SK-N-SH treated with all-trans-retinoic acid at 6 μM for 48 hours (cell line): ENCODE results near the gene AK1.
A peak's percentile ranks its signal among the peaks of the same experiment; 100 is the strongest.

ENCODE experiments used
- ATAC-seq: fragments of 200-7000 bp; cut with Tn5 transposase; 3 replicates; pipeline ENCODE4 v1.9.1; 2020; ENCODE audit warnings: mild to moderate bottlenecking, moderate library complexity
- BACH2 ChIP-seq: fragments of 250-450 bp; sonication (Bioruptor Pico); IDR thresholded peaks from 2 replicates; pipeline ENCODE4 v1.9.0; 2021; ENCODE audit warnings: mild to moderate bottlenecking, borderline replicate concordance
- CREB5 ChIP-seq: fragments of 250-450 bp; sonication (Bioruptor Pico); IDR thresholded peaks from 2 replicates; pipeline ENCODE4 v1.5.1; 2020; ENCODE audit warnings: low read depth, mild to moderate bottlenecking, moderate library complexity
- ESRRG ChIP-seq: fragments of 250-450 bp; sonication (Bioruptor Pico); IDR thresholded peaks from 2 replicates; pipeline ENCODE4 v1.6.1; 2021; ENCODE audit warnings: mild to moderate bottlenecking
- GLIS3 ChIP-seq: fragments of 250-450 bp; sonication (Bioruptor Pico); IDR thresholded peaks from 2 replicates; pipeline ENCODE4 v1.5.0; 2020; ENCODE audit warnings: mild to moderate bottlenecking, moderate library complexity
- ISL1 ChIP-seq: fragments of 250-450 bp; sonication (Bioruptor Pico); IDR thresholded peaks from 2 replicates; pipeline ENCODE4 v2.1.2; 2022; ENCODE audit warnings: mild to moderate bottlenecking, moderate library complexity
- OSR1 ChIP-seq: fragments of 250-450 bp; sonication (Bioruptor Pico); IDR thresholded peaks from 2 replicates; pipeline ENCODE4 v1.8.0; 2022; ENCODE audit warnings: moderate library complexity, mild to moderate bottlenecking, inconsistent platforms
- PPARA ChIP-seq: fragments of 250-450 bp; sonication (Bioruptor Pico); IDR thresholded peaks from 2 replicates; pipeline ENCODE4 v1.5.0; 2020; ENCODE audit warnings: mild to moderate bottlenecking, borderline replicate concordance
- RARB ChIP-seq: fragments of 250-450 bp; sonication (Bioruptor Pico); IDR thresholded peaks from 2 replicates; pipeline ENCODE4 v1.8.0; 2021; ENCODE audit warnings: mild to moderate bottlenecking, moderate library complexity
- SNAI2 ChIP-seq: fragments of 250-450 bp; sonication (Bioruptor Pico); IDR thresholded peaks from 2 replicates; pipeline ENCODE4 v1.5.0; 2020; ENCODE audit warnings: mild to moderate bottlenecking, moderate library complexity
- TCF4 ChIP-seq: fragments of 250-450 bp; sonication (Bioruptor Pico); IDR thresholded peaks from 2 replicates; pipeline ENCODE4 v1.8.0; 2021; ENCODE audit warnings: mild to moderate bottlenecking, moderate library complexity, borderline replicate concordance
- TOX ChIP-seq: fragments of 250-450 bp; sonication (Bioruptor Pico); IDR thresholded peaks from 2 replicates; pipeline ENCODE4 v1.8.0; 2021; ENCODE audit warnings: mild to moderate bottlenecking, moderate library complexity, borderline replicate concordance
- TSHZ2 ChIP-seq: fragments of 250-450 bp; sonication (Bioruptor Pico); IDR thresholded peaks from 2 replicates; pipeline ENCODE4 v1.5.0; 2020; ENCODE audit warnings: mild to moderate bottlenecking, moderate library complexity
- ZFP3 ChIP-seq: fragments of 250-450 bp; sonication (Bioruptor Pico); IDR thresholded peaks from 2 replicates; pipeline ENCODE4 v1.5.0; 2020; ENCODE audit warnings: mild to moderate bottlenecking, moderate library complexity
- ZFP30 ChIP-seq: fragments of 450-650 bp; formaldehyde crosslinking; IDR thresholded peaks from 2 replicates; pipeline ENCODE4 v1.5.0; 2022; ENCODE audit warnings: mild to moderate bottlenecking, moderate library complexity
- ZNF70 ChIP-seq: fragments of 450-650 bp; formaldehyde crosslinking; IDR thresholded peaks from 2 replicates; pipeline ENCODE4 v1.5.0; 2020; ENCODE audit warnings: mild to moderate bottlenecking, moderate library complexity
- ZNF8 ChIP-seq: fragments of 450-650 bp; formaldehyde crosslinking; IDR thresholded peaks from 2 replicates; pipeline ENCODE4 v1.5.0; 2020; ENCODE audit warnings: mild to moderate bottlenecking, moderate library complexity

AK1 gene

DNA sequence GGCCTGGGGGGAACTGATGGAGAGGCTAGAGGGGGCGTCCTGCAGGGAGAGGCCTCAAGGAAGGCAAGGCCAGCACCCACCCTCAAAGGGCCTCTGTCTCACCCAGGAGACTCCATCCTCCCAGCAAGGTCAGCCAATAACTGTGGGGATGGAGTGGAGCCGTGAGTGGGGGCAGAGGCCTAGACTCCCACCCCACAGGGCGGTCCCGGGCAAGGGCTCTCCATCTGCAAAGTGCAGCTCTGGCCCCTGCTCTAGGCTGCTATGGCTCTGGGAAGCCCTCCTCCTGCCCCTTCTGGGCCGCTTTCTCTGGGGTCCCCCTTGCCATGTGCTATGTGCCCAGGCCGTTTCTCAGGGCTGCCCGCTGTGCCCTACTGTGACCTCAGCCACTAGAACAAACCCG is 60.7 kb downstream of the AK1 start:
- TF ChIP-seq TCF4 (CRISPR knock-in tag) (no peak), BACH2 (no peak), ISL1 (CRISPR knock-in tag) (no peak), ESRRG (CRISPR knock-in tag) (no peak), TSHZ2 (CRISPR knock-in tag) (no peak), CREB5 (CRISPR knock-in tag) (no peak), ZFP3 (no peak), OSR1 (CRISPR knock-in tag) (no peak), ZNF70 (CRISPR knock-in tag) (no peak), TOX (CRISPR knock-in tag) (no peak), RARB (no peak), ZFP30 (CRISPR knock-in tag) (no peak), SNAI2 (no peak), GLIS3 (CRISPR knock-in tag) (no peak), PPARA (no peak), ZNF8 (CRISPR knock-in tag) (no peak)
- peak; percentile 3; the same call in 2 of the 3 replicates for ATAC-seq
